GM18861 (cell line): ENCODE data around the gene CACNG5.
"Not testable (repeated sequence)": the region's sequence is repeated elsewhere in the genome, so short reads cannot be mapped to it uniquely, and the experiment has no call there.

Source experiments
- ATAC-seq: cut with Tn5 transposase; IDR thresholded peaks from one replicate; pipeline ENCODE4 v1.9.1; 2021; ENCODE audit not compliant: unreplicated experiment

The CACNG5 gene

DNA sequence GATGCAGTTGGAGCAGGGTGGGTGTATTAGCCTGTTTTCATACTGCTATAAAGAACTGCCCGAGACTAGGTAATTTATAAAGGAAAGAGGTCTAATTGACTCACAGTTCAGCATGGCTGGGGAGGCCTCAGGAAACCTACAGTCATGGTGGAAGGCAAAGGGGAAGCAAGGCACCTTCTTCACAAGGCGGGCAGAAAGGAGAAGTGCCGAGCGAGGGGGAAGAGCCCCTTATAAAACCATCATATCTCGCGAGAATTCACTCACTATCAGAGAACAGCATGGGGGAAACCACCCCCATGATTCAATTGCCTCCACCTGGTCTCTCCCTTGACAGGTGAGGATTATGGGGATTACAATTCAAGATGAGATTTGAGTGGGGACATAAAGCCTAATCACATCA is 68.4 kb downstream of the CACNG5 start:
- not testable (repeated sequence) for ATAC-seq

DNA sequence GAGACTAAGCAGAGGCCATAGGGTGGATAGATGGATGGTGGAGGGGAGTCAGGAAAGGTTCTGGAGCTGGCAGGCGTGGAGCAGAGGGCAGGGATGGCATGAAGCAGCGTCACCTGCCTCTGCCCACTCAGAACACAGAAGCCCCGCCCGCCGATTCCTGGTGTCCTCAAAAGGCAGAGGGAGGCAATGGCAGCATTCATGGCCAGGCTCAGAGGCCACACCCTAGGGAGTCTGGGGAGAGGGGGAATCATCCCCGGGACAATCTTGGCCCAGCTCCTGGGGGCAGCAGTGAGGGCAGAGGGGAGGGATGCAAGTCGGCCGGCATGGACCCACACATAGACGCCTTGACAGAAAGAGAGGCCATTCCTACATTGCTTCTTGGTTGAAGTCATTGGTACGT is 68.9 kb downstream of the CACNG5 start:
- no peak for ATAC-seq

DNA sequence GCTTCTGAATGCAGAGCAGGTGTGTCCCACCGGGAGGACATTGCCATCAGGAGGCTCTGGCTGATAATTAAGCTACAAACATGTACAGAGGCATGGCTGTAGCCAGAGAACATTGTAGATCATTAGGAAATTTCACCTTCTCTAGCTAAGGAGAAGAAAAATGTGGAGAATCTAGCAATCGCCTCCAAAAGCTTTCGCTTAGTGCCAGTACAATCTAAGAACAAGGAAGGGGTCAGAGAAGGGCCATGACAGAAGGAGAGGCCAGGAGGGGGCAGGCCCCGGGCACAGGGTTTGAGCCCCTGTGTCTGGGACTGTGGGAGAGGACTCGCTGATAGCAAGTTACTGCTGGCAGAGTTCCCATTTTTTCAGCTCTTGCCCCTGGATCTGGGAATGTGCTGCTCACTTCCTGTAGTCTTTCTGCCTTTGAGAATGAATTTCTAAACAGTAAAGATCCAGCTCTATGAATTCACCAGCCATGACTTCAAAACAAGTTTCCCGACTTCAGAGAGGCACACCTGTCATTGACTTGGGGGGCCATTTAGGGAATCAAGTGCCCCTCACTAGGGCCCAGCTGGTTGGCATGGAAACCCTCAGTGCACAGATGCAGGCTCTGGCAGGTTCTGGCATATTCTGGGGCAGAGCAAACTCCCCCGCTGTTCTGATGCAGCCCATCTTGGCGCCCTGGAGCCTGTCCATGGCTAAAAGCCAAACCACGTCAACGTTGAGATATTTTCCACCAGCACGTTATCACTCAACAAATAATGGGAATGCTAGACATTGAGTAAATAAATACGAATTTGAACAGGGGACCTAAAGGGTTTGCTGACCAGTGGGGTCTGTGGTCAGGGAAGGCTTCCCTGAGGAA is 70.1 kb downstream of the CACNG5 start:
- ATAC-seq: no peak

DNA sequence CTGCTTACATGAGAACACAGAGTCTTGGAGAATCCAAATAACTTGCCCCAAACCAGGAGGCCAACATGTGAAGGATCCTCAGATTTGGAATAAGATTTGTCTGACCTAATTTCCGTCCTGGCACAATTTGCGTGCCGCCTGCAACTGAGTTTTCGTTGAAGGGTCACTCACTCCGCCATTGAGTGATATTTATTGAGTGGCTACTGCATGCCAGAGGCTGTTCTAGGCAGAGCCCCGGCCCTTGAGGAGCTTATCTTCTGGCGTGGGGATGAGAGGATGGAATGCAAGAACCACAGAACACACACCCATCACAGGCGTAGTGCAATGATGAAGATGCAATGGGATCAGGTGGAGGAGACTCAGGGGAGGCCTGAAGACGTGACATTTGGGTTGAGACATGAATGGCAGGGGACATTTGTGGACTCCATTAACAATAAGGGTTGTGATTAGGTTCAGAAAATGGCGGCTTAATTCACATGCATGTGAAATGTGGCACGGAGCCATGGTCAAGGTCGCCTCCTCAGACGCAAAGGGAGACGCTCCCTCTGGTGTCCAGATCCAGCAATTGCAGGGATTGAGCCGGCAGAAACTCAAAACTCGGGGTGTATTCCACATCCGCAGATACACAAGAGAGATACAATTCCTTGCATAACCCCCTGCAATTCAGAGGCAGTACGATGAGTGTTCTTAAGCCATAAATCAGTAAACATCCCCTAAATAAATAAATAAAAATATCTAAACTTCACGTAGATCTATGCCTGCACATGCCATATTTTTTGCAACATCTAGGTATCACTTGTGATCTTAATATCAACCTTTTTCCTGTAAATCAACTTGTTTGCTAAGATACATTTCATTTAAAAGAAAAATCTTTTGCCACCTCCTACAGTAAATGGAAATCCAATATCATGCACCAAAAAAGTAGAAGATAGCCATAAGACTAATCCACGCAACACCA is 71.7 kb downstream of the CACNG5 start:
- ATAC-seq: no peak

DNA sequence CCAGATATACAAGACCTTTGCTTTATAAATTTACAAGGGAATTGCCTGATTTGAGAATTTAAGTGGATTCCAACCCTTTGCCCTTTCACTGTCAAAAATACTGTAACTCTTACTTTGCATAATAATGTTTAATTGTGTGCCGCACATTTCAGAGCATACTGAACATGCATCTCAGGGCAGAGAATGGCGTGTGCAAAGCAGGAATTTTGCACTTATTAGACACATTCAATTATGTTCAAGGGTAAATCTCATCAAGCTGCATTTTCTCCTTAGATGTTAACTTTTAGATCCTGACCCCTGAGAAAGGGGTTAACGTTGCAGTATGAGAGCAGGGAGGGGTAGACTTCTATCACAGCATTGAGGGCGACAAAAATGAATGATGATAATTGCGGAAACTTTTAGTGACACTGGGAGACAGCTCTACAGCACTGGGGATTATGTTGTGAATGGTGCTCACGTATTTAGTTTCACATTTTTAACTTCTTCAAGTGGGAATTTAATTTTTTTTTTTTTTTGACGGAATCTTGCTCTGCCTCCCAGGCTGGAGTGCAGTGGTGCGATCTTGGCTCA is 75.0 kb downstream of the CACNG5 start:
- ATAC-seq: no peak

DNA sequence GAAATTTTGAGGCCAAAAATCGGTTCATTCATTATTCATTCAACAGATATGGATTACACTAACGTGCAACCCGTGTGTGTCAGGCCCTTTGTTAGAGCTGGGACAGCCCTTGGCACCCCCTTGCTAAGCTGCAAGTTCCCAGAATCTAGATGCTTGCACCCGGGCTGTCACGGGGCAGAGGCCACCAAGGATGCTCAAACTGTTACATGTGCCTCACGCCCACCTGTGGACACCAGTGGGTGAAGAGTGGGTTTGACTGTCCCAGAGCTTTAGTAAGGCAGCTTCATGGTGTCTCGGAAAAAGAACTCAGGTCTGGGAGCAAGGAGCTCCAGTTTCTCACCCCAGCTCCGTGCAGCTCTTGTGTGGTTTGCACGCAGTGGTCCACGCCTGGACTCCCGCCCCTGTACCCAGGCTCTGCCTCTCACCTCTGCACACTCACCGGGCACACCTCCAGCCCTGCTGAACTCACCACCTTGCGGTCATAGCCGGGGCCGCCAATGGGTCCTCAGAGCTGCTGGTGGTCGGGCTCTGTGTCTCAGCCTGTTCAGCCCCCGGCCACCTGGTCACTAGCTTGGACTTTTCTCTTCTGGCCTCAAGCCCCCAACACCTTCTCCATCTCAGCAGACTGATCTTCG is 75.9 kb downstream of the CACNG5 start:
- ATAC-seq: no peak

DNA sequence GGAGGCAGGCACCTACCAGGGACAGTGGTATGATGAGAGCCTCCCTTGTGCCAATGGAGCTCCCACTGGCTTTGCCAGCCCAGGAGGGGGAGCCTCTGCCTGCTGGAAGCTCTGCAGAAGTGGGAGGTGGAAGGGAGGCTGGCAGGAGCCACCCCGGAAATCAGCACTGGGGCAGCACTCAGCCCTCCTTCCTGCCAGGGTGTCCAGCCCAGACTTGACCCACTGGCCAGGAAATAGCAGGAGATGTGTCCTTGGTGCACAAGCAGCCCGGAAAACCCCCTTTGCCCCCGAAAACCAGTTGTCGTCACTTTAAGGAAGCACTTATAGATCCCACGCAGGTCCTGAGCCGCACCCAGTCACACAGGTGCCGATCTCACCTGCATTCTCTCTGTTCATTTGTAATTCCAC is 80.3 kb downstream of the CACNG5 start:
- ATAC-seq: no peak

DNA sequence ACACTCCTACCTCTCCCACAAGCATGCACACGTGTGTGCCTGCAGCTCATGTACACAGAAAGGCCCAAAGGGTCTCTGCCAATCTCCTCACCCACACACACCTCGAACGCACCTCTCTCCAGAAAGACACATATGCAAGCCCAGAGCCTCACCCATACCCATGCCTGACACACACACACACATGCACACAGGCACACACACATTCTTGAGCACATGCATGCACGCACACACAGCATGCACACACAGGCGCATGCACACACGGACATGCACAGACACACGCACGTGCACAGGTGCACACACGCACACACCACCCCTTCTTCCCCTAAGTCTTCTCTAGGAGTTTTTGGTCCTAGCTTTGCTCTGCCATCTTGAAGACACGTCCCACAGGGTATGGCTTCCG is 80.9 kb downstream of the CACNG5 start:
- no peak for ATAC-seq

DNA sequence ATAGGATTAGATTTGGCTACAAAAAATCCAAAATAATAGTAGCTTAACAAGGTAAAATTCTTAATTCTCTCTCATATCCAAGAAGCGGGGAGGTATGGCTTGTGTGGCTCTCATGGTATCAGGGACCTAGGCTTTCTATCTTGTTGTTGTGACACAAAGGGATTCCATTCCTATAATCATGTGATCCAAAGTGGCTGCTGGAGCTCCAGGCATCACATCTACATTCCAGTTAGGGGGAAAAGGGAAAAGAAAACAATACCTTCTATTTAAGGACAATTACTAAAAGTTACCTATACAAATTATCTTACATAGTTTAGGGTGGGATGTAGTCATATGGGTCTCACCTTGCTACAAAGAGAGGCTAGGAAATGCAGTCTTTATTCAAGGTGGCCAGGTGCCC is 82.0 kb downstream of the CACNG5 start:
- no peak for ATAC-seq

DNA sequence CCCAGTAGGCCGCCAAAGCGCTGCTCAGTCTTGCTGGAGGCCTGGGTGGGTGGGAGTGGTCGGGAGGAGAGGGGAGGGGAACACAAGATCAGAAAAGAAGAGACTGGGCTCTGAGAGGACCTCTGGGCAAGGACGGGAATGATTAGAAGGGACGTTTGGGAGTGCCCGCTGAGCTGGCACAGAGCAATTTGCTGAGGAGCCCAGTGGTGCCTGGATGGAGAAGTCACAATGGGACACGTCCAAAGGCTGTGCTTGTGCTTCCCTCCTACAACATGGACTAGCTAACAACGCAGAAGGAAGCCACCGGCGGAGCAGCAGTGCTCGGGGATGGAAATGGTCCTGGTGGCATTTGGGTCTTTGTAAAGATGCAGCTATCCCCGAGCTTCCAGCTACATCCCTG is 84.0 kb downstream of the CACNG5 start:
- no peak for ATAC-seq

DNA sequence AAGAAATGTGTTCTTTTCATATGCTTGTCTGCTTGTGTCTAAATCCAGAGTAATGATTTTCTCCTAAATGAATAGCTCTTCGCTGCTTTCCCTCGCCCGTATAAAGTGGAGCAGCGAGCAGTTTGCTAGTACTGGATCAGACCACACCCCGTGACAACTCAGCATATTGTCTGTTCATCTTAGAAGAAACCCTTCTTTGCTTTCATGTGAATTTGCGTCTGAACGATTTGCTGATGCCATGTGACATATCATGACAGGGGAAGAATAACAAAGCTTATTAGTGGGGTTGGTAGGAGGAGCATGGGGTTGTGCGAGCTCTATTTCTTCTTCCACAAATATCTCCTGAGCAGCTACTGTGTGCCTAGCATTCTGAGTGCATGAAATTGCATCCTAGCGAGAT is 85.5 kb downstream of the CACNG5 start:
- ATAC-seq: no peak

DNA sequence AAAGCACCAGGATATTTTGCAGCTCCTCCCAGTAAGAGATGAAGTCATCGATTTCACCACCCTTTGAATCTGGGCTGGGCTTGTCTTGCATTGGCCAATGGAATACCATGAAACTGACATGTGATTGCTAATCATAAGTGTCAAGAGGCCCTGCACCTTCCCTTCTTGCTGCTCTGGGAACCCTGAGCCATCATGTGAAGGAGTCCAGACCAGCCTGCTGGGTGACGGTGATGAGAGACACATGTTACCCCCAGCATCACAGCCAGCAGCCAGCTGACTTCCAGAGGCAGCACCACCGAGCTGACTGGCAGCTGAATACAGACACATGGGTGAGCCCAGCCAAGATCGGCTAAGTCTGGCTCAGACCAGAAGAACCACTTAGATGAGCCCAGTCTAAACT is 86.0 kb downstream of the CACNG5 start:
- ATAC-seq: no peak

DNA sequence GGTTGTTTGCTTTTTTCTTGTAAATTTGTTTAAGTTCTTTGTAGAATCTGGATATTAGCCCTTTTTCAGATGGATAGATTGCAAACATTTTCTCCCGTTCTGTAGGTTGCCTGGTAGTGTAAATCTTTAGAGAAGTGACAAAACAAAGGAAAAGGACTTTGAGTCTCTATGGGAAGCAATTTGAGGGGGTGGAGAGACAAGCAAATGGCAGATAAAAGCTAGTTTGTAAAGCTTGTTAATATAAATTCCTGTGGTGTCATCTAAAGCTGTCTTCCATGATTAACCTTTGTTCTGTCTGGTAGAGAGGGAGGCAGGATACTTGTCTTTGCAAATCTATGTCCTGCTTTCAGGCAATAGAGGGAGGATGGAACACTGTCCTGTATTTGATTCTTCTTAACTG is 89.0 kb downstream of the CACNG5 start:
- ATAC-seq: no peak

DNA sequence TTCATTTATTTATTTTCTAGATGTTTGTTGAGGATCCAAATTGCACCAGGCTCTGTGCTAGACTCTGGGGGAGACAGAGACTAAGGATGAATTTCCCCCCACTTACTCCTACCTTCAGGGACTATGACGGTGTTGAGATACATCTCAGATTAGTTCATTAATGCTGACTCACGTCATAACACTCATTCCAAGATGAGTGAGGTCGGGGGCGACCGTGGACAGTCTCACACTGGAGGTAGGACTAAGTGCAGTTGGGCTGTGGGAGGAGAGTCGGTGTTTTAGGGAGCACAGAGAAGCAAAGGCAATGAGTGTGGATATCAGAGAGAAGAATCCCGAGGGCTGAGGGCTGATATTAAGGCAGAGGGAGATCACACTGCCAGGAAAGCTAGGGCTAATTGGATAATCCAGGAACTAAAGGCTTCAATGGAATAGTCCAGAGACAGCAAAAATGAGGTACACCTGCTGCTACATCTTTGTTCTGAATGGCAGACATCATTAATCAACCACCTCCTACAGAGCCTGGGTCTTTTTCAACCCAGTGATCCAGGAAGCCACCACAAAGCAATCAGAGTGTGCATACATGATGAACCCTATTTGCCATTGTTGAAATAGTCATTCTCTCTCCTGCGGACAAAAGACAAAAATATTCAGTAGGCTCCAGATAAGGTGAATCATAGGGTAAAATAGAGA is 91.0 kb downstream of the CACNG5 start:
- no peak for ATAC-seq

DNA sequence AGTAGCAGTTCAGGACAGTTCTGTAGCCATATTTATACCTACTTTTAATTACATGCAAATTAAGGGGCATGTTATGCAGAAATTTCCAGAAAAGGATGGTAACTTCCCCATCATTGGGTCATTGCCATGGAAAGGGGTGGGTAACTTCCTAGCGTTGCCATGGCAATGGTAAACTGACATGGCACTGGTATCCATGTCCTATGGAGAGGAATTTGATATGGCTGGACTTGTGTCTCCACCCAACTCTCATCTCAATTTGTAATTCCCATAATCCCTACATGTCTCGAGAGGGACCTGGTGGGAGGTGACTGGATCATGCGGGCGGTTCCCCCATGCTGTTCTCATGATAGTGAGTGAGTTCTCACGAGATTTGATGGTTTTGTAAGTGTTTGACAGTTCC is 94.0 kb downstream of the CACNG5 start:
- no peak for ATAC-seq

DNA sequence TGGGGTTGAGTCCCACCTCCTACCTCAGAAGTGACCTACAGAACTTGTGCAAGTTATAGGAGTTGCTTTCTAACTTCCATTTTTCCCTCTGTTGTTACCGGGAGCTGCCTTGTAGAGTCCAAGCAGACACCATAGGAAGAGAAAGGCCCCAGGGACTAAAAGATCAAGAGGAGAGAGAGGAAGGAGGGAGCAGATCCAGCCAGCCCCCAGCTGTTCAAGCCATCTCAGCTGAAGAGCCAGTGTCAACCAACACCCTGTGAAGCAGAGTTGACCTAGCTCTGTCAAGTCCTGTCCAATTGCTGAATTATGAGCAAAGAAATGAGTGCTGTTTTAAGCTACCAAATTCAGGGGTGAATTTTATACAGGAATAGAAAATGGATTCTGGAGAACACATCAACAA is 94.7 kb downstream of the CACNG5 start:
- ATAC-seq: no peak

DNA sequence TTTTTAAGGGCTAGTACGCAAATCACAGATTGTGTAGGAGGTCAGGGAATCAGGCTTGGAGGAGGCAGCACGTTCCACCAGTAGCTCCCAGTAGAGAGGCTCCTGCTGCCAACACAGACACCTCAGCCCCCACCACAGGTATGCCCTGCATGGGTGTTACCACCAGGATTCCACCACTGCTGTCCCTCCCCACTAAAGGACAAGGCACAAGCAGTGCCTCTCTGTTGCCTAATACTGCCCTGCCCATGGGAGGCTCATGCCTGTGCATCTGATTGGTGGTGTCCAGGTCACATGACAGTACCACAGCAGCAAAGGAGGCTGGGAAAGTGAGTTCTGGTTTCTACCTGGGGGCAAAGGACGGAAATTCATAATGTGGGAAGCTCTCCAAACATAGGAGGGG is 96.0 kb downstream of the CACNG5 start:
- no peak for ATAC-seq

DNA sequence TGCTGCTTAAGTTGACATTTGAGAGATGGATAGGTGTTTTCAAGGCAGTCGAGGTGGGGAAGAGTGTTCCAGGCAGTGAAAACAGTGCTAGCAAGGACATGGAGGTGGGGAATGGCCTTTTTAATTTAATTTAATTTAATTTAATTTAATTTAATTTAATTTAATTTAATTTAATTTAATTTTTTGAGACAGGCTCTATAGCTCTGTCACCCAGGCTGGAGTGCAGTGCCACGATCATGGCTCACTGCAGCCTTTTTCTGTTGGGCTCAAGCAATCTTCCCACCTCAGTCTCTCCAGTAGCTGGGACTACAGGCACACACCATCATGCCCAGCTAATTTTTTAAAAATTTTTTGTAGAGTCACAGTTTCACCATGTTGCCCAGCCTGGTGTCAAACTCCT is 97.4 kb downstream of the CACNG5 start:
- ATAC-seq: no peak

DNA sequence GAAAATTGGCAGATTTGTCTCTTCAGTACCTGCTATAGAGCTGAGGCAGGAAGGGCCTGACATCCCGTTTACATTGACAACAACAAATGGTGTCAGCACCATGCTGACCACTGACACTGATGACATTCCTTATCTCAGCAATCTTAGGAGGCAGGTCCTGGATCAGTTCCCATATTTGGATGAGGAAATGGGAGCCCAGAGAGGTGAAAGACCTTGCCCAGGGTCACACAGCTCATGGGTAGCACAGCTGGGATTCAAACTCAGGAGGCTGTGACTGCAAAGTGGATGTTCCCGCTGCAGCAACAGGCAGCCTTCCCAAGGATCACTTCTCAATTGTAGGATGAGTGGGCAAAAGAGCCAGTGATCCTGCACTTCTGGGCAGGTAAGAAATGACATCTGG is 99.1 kb downstream of the CACNG5 start:
- ATAC-seq: no peak
